ENCODE results near the gene SCNN1A. TPM values are rescaled to one million over a fixed set of nuclear protein-coding genes. Genes with fewer than 3 reads are reported as not detected.

Gene SCNN1A
- total RNA-seq, 1 experiment from 2014 or later: 549 TPM

DNA sequence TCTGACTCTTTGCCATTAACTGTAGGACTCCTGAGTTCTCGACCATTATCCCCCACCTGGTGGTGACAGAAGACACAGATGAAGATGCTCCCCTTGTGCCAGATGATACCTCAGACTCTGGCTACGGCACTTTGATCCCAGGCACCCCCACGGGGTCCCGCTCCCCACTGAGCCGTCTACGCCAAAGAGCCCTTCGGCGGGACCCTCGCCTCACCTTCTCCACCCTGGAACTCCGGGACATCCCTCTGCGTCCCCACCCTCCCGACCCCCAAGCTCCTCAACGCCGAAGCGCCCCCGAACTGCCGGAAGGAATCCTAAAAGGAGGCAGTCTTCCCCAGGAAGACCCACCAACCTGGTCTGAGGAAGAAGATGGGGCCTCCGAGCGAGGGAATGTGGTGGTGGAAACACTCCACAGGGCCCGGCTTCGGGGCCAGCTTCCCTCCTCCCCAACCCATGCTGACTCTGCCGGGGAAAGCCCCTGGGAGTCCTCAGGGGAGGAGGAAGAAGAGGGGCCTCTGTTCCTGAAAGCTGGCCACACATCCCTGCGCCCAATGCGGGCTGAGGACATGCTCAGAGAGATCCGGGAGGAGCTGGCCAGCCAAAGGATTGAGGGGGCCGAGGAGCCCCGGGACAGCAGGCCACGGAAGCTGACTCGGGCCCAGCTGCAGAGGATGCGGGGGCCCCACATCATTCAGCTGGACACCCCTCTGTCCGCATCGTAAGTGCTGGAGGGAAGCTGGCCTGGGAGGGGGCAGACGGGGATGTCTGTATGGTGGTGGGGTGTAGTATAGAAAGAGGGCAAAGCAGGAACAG, 47.9 kb downstream of the SCNN1A start:
- POLR2A ChIA-PET (ENCODE audit: unreplicated experiment): interaction anchor here (0.6 to 0.7 kb wide), 3 partner anchors 15 to 337 kb away, joined by 3 to 6 read pairs (median 5); no protein-coding TSS in a partner anchor

DNA sequence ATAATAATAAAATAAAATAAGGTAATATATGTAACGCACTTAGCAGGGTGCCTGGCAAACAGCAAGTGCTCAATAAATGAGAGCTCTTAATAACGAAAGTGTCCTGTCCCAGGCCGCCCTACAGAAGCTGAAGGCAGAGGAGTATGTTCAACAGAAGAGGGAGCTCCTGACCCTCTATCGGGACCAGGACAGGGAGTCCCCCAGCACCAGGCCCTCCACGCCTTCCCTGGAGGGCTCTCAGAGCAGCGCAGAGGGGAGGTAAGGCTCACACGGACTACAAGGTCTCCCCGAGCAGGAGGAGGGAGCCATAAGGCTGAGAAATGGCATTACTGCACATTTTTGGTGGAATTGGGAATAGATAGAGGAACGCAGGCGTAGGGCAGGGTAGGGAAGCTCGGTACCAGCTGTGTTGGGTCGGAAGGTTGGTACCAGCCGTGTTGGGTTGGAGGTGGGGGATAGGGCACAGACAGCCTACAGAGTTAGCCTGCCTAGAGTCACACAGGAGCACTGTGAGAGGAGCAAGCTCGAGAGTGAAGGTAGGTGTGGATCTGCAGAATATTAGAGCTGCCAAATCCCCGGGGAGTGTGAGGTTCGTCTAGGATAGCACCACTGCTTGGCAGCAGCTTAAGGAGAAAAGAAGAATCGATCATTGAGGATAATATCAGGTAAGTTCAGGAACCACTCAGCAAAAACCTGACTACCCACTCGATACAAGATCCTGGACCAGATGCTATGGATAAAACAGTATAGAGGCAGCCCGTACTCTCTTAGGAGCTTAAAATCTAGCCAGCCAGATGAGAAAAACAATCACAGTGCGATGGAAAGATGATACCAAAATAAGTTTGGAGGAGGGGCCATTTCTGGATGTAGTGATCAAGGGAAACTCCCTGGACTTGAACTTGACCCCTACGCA, 48.8 kb downstream of the SCNN1A start:
- H3K27me3 ChIP-seq (ENCODE audit: insufficient read depth, low read depth): no peaks in the 10 kb centered on the region
- no peak overlapping the region for H3K4me3 ChIP-seq
- H2AFZ ChIP-seq: no peak overlapping the region
- H3K9me2 ChIP-seq (ENCODE audit: insufficient read depth): no peaks in the 10 kb centered on the region
- no TSS peak for BruUV-seq (replicated peaks)
- peaks cover 34% of the 10 kb centered on the region for H3K4me1 ChIP-seq (replicated peaks; ENCODE audit: insufficient read depth)
- ChIA-PET CTCF (interaction anchor here (0.6 to 2.2 kb wide), 4 partner anchors 13 to 232 kb away, joined by 10 to 13 read pairs (median 12); no protein-coding TSS in a partner anchor), POLR2A (ENCODE audit: unreplicated experiment) (interaction anchor here (0.6 to 1.3 kb wide), 8 partner anchors 14 to 337 kb away, joined by 3 to 13 read pairs (median 5); no protein-coding TSS in a partner anchor)
- no peak for TF ChIP-seq EZH2 (IDR thresholded peaks at IDR 0.05; ENCODE audit: low read depth)
- TF ChIP-seq, protein P1, sequence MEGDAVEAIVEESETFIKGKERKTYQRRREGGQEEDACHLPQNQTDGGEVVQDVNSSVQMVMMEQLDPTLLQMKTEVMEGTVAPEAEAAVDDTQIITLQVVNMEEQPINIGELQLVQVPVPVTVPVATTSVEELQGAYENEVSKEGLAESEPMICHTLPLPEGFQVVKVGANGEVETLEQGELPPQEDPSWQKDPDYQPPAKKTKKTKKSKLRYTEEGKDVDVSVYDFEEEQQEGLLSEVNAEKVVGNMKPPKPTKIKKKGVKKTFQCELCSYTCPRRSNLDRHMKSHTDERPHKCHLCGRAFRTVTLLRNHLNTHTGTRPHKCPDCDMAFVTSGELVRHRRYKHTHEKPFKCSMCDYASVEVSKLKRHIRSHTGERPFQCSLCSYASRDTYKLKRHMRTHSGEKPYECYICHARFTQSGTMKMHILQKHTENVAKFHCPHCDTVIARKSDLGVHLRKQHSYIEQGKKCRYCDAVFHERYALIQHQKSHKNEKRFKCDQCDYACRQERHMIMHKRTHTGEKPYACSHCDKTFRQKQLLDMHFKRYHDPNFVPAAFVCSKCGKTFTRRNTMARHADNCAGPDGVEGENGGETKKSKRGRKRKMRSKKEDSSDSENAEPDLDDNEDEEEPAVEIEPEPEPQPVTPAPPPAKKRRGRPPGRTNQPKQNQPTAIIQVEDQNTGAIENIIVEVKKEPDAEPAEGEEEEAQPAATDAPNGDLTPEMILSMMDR (conservative IDR thresholded peaks at IDR 0.05): peak; percentile 35; the same call in 1 of the 2 replicates
- no peak overlapping the region for H3K4me2 ChIP-seq
- H3K27ac ChIP-seq: no peak overlapping the region
- intact Hi-C loops (cut with micrococcal nuclease; ENCODE audit: unreplicated experiment): no loop called here
- H3K36me3 ChIP-seq (ENCODE audit: low read depth): peaks cover 30% of the 10 kb centered on the region
- H3K9me3 ChIP-seq (ENCODE audit: insufficient read depth, low read depth): no peaks in the 10 kb centered on the region
- peaks cover 24% of the 10 kb centered on the region for H3K79me2 ChIP-seq (ENCODE audit: low read depth)
- H3F3A ChIP-seq (ENCODE audit: insufficient read depth, low read depth): peaks cover 71% of the 10 kb centered on the region
- H4K20me1 ChIP-seq (ENCODE audit: insufficient read depth): peaks cover 16% of the 10 kb centered on the region
- no peak for DNase-seq

More for the DNA sequence above, 47.9 kb downstream of the SCNN1A start:
- Histone ChIP-seq H3K9me2 (ENCODE audit: insufficient read depth) (no peaks in the 10 kb centered on the region), H3K4me3 (no peak overlapping the region), H3K4me2 (no peak overlapping the region), H3K27me3 (ENCODE audit: insufficient read depth, low read depth) (no peaks in the 10 kb centered on the region), H3K36me3 (ENCODE audit: low read depth) (peaks cover 35% of the 10 kb centered on the region), H3K4me1 (replicated peaks; ENCODE audit: insufficient read depth) (peaks cover 34% of the 10 kb centered on the region), H3F3A (ENCODE audit: insufficient read depth, low read depth) (peaks cover 71% of the 10 kb centered on the region), H2AFZ (no peak overlapping the region), H3K79me2 (ENCODE audit: low read depth) (peaks cover 25% of the 10 kb centered on the region), H3K27ac (no peak overlapping the region), H3K9me3 (ENCODE audit: insufficient read depth, low read depth) (no peaks in the 10 kb centered on the region), H4K20me1 (ENCODE audit: insufficient read depth) (peaks cover 16% of the 10 kb centered on the region)
- no peak for TF ChIP-seq EZH2 (IDR thresholded peaks at IDR 0.05; ENCODE audit: low read depth)
- TF ChIP-seq, protein P1 (conservative IDR thresholded peaks at IDR 0.05): no peak
- intact Hi-C loops (cut with micrococcal nuclease; ENCODE audit: unreplicated experiment): no loop called here
- CTCF ChIA-PET: interaction anchor here (2.2 kb wide), 1 partner anchor 138 kb away, joined by 12 read pairs; no protein-coding TSS in a partner anchor
- no peak for DNase-seq
- BruUV-seq (replicated peaks): no TSS peak

All from PC-9 (cell line).